ENCODE data around the gene ITGB6. TPM values are rescaled to one million over a fixed set of nuclear protein-coding genes. Genes with fewer than 3 reads are reported as not detected.

The ITGB6 gene, protein sequence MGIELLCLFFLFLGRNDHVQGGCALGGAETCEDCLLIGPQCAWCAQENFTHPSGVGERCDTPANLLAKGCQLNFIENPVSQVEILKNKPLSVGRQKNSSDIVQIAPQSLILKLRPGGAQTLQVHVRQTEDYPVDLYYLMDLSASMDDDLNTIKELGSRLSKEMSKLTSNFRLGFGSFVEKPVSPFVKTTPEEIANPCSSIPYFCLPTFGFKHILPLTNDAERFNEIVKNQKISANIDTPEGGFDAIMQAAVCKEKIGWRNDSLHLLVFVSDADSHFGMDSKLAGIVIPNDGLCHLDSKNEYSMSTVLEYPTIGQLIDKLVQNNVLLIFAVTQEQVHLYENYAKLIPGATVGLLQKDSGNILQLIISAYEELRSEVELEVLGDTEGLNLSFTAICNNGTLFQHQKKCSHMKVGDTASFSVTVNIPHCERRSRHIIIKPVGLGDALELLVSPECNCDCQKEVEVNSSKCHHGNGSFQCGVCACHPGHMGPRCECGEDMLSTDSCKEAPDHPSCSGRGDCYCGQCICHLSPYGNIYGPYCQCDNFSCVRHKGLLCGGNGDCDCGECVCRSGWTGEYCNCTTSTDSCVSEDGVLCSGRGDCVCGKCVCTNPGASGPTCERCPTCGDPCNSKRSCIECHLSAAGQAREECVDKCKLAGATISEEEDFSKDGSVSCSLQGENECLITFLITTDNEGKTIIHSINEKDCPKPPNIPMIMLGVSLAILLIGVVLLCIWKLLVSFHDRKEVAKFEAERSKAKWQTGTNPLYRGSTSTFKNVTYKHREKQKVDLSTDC
- polyA plus RNA-seq (2012; ENCODE audit: missing spikeins), result not detected

DNA sequence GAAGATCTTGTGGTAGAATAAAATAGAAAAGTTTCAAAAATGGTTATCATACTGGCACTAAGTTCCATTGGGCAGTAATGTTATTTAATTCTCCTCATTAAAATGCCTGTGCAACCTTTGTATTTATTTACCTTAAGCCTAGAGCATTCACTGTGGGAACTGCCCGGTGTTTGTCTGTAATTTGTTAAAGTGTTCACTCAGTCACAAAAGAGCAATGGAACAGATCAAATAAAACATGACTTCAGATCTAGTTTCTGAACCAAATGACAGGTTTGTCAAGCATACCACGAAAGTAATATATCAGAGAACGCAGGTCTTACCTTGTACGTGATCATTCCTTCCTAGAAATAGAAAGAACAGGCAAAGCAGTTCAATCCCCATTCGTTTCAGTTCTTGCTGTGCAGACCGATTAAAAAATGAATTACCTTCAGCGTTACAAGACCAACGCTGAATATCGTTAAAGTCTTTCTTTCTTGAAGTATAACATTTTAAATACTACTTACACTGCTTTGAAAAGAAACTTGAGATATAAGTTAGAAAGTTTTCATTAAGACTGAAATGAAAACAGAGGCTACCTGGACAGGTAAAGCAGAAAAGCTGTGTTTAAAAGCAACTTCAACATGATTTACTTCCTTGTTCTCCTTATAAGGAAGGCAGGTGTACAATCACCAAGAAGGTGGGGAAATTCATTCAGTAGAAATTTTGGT lies at the start of gene ITGB6:
TSS of gene ITGB6 (minus strand) at position 590 of the 707 bp plus-strand sequence. CDS start at position 381, 209 bp downstream.
- no peak for FAIRE-seq
- TF ChIP-seq POLR2AphosphoS5 (IDR thresholded peaks at IDR 0.05; ENCODE audit: low read depth, low read length) (no peak), POLR2A (IDR thresholded peaks at IDR 0.05; ENCODE audit: low read depth, low read length) (no peak)
- no peak for DNase-seq (ENCODE audit: insufficient read length)

DNA sequence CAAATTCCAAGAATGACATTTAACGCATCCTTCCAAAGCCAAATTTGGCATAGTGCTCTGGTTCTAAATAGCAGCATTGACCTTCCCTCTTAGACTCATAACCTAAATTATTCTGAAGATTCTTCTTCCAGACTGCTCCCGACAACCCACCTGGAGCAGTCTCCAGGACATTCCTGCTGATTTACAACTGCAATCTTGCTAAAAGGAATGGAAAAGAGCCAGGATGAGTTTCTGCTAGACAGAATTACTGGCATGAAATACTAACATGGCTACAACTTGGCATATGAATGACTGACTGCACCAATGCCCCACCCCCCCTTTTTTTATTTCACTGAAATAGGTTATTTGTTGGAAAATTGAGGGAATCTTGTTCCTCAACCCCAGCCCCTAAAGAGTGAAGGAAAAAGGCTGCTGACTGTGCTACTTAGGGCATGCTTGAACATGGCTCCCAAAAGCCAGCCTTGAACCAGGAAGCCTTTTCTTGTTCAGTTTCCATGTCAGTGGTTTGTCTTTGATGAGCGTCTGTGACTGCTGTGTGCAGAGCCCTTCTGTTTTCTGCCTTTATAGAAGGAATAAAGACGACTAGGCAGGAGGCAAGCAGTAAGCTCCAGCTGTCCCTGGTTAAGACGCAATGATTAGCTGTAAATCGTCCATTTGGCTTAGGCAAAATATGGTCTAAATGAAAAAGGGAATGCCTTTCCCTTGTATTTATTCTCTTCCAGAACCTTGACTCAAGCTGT lies 47.4 kb upstream of the ITGB6 start:
- DNase-seq (ENCODE audit: insufficient read length) (no peak), FAIRE-seq (no peak)
- TF ChIP-seq POLR2AphosphoS5 (IDR thresholded peaks at IDR 0.05; ENCODE audit: low read depth, low read length), result no peak
- TF ChIP-seq TAF1 (IDR thresholded peaks at IDR 0.05; ENCODE audit: borderline replicate concordance, low read depth, low read length), result no peak
- no peak for TF ChIP-seq POLR2A (IDR thresholded peaks at IDR 0.05; ENCODE audit: low read depth, low read length)

DNA sequence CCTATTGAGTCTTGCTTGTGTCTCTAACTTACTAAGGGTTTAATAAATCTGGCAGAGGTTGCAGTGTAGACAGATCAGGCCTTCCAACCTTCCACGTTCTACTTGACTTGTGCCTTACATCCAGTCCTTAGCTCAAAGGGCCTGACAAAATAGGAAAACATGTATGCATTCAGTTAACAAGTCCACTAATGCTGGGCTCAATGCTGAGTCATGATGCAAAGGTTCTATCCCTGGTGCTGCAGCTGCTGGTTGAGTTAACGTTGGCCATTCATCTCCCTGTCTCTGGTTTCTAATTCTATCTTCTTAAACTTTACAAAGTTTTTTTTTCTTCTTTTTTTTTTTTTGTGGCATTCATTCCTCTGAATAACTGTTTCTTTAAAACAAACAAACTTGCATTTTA lies 46.3 kb upstream of the ITGB6 start:
- DNase-seq (ENCODE audit: insufficient read length) (no peak), FAIRE-seq (no peak)
- no peak for TF ChIP-seq POLR2AphosphoS5 (IDR thresholded peaks at IDR 0.05; ENCODE audit: low read depth, low read length)
- no peak for TF ChIP-seq TAF1 (IDR thresholded peaks at IDR 0.05; ENCODE audit: borderline replicate concordance, low read depth, low read length)
- TF ChIP-seq POLR2A (IDR thresholded peaks at IDR 0.05; ENCODE audit: low read depth, low read length), result no peak

DNA sequence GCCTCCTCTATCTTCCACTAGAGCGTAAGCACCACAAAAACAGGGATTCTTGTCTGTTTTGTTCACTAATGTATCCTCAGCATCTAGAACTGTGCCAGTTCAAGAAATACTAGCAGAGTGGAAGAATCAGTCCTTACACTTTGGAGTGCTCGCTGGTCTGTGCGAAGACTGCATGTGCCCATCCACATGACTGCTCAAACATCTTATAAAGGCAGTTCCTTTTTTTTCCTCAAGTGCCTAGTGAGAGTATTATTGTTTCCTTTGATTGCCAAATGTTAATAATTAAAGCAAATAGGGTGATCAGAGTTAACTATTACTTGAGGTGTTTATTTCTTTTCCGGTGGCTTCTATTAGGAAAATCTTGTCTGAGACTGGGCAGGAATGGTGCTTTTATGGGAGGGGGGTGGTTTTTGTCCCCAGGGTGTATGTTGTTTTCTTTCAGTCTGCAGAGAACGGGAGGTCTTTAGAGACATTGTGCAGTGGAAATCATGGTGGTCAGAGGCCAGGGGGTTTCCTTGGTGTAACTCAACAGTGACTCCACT lies 45.6 kb upstream of the ITGB6 start:
- no peak for FAIRE-seq
- no peak for TF ChIP-seq TAF1 (IDR thresholded peaks at IDR 0.05; ENCODE audit: borderline replicate concordance, low read depth, low read length)
- TF ChIP-seq POLR2AphosphoS5 (IDR thresholded peaks at IDR 0.05; ENCODE audit: low read depth, low read length), result no peak
- TF ChIP-seq POLR2A (IDR thresholded peaks at IDR 0.05; ENCODE audit: low read depth, low read length), result no peak
- no peak for DNase-seq (ENCODE audit: insufficient read length)

DNA sequence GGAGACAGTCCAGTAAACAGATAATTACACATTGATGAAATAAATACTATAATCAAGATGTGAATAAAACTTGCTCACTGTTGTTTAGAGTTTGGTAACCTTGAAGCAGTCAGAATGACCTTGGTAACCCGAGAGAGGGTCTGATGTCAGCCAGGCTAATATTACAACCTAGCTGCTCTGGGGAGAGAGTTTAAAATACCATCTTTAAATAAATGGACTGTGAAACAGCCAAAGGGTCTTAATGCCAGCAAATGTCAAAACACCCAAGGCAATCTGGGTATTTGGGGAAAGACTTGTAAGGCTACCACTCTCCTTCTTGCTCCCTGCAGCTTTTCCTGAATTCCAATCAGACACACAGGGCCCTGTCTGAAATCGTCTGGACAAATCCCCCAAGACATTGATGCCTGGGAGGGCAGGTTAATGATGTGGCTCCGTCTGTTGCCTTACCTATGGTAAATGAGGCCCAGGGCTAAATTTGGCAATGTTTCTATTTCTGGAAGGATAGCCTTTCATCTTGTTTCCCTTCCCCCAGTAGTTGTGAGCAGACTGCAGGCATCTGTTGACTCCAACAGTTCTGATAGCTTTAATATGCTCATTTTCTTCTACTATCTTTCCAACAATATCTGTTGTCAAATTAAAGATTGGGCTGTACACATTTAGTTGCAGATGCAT lies 43.0 kb upstream of the ITGB6 start:
- TF ChIP-seq POLR2A (IDR thresholded peaks at IDR 0.05; ENCODE audit: low read depth, low read length) (no peak), POLR2AphosphoS5 (IDR thresholded peaks at IDR 0.05; ENCODE audit: low read depth, low read length) (no peak), TAF1 (IDR thresholded peaks at IDR 0.05; ENCODE audit: borderline replicate concordance, low read depth, low read length) (no peak)
- FAIRE-seq (no peak), DNase-seq (ENCODE audit: insufficient read length) (no peak)

DNA sequence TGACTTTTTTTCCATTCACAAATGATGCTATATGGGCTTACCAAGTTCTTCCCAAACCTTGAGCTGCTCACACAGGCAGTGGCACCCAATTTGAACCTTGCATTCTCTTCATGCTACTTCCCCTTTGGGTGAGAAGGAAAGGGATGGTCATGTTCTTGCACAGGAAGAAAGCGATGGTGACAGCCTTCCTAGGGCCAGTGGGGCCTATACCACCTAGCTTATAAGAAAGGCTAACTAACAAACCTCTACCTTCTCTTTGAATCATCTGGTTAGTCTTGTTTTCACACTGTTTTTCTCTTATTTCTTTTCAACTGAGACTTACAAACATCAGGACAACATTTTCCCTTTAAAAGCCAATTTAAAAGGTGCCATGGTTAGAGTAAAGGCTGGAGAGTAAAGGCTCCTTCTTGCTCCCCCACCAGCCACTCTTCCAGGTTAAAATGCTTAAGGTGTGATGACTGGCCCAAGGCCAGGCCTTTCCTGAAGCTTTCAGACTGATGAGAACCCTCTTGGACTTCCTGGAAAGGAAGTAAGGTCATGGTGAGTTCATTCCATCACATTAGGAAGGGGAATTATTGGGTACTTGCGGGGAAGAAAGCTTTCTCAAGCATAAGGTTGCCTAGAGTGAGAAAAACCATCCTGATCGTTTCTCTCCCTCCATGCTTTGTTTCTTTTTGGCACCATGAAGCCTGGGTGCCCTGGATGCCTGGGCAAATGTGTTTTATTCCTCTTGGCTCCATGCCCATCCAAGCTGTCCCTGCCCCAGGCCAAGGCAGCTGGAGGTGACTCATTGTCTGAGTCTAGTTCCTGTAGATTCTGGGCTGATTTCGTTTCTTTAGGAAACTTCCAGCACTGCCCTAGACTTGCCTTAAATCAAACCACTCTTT lies 41.4 kb upstream of the ITGB6 start:
- FAIRE-seq (no peak), DNase-seq (ENCODE audit: insufficient read length) (no peak)
- TF ChIP-seq TAF1 (IDR thresholded peaks at IDR 0.05; ENCODE audit: borderline replicate concordance, low read depth, low read length) (no peak), POLR2A (IDR thresholded peaks at IDR 0.05; ENCODE audit: low read depth, low read length) (no peak), POLR2AphosphoS5 (IDR thresholded peaks at IDR 0.05; ENCODE audit: low read depth, low read length) (no peak)

DNA sequence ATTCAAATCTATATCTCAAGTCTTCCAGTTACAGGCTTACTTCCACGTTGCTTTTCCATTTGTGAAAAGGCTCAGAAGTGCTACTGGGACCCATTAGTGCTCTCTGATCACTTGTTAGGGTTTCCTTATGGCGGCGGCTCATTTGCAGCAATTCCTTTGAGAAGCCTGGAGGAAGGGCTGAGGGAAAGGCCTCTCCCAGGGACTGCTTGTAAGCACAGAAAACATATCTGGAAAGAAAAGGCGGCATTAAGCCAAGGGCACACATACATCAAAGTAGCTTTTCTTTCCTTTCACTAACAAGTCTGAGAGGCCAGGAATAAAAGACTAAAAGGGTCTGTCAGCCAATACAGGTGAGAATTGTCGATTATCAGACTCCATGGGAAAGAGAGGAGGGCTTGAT lies 39.4 kb upstream of the ITGB6 start:
- DNase-seq (ENCODE audit: insufficient read length), result no peak
- TF ChIP-seq TAF1 (IDR thresholded peaks at IDR 0.05; ENCODE audit: borderline replicate concordance, low read depth, low read length), result no peak
- no peak for TF ChIP-seq POLR2AphosphoS5 (IDR thresholded peaks at IDR 0.05; ENCODE audit: low read depth, low read length)
- no peak for TF ChIP-seq POLR2A (IDR thresholded peaks at IDR 0.05; ENCODE audit: low read depth, low read length)
- no peak for FAIRE-seq

DNA sequence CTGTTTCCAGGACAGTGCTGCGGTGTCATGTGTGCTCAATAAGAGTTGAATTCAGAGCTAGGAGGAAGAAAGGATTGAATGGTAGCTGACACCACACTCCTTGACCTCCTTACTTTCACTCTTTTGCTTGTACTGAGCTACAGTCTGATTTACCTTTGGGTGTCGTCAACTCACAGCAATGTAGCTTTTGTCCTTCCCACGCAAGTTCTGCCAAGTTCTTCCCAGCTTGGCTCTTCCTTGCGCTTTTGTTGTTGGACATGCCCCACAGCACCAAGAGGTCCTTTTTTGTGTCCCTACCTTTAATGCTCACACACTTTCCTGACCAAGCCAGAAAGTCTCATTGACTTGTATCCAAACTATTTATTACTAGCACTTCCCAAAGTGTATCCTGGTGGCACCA lies 38.3 kb upstream of the ITGB6 start:
- FAIRE-seq, result no peak
- no peak for TF ChIP-seq POLR2A (IDR thresholded peaks at IDR 0.05; ENCODE audit: low read depth, low read length)
- TF ChIP-seq TAF1 (IDR thresholded peaks at IDR 0.05; ENCODE audit: borderline replicate concordance, low read depth, low read length), result no peak
- no peak for TF ChIP-seq POLR2AphosphoS5 (IDR thresholded peaks at IDR 0.05; ENCODE audit: low read depth, low read length)
- DNase-seq (ENCODE audit: insufficient read length), result no peak

DNA sequence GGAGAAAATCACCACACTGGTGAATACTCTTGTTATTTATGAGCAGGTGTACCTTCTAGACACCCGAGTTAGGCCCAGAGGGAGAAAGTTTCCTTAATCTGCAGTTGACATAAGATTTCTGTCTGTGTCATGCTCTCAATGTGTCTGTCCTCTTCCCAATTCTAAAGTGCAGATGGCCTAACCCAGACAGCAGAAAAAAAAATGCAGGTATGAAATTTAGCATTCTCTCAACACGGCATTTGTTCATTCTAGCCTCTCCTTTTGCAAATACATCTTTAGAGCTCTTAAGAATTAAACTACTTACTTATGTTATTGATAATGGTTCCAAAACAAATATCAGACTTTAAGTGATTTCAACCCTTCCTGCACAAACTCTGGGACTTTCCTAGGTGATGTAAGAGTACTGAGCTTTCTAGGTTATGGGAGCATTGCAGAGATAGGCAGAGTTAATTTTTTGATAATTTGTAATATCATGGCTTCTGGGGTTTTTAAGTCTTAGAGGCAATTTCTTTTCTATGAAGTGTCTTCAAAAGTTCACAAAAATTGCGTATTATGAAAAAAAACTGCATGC lies 32.9 kb upstream of the ITGB6 start:
- no peak for TF ChIP-seq POLR2AphosphoS5 (IDR thresholded peaks at IDR 0.05; ENCODE audit: low read depth, low read length)
- TF ChIP-seq POLR2A (IDR thresholded peaks at IDR 0.05; ENCODE audit: low read depth, low read length), result no peak
- no peak for TF ChIP-seq TAF1 (IDR thresholded peaks at IDR 0.05; ENCODE audit: borderline replicate concordance, low read depth, low read length)
- FAIRE-seq, result no peak

More for the DNA sequence above, 32.9 kb upstream of the ITGB6 start:
- no peak for DNase-seq (ENCODE audit: insufficient read length)
